ENCODE results near the gene INPP4B.

Gene INPP4B

DNA sequence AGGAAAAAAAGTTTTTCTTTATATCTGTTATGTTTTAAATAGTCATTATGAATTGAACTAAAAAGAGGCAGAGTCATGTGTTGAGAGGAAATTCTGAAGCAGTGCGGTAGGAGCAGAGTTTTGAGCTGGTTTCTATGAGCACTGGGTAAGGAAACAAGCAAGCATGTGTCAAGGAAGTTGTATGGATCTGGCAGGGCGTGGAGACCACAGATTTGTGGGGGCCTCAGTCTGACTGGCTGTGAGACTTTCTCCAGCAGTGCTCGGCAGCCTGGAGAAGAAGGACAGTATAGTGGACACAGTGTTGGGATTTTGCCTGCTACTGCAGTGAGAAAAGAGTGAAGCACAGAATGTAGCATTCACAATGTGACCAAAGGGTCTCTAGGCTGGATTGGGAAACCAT lies 399.1 kb downstream of the INPP4B start:
- H3K4me3 ChIP-seq (ENCODE audit: low read length): no peak overlapping the region
- no peak for DNase-seq (ENCODE audit: low read depth, low spot score)

DNA sequence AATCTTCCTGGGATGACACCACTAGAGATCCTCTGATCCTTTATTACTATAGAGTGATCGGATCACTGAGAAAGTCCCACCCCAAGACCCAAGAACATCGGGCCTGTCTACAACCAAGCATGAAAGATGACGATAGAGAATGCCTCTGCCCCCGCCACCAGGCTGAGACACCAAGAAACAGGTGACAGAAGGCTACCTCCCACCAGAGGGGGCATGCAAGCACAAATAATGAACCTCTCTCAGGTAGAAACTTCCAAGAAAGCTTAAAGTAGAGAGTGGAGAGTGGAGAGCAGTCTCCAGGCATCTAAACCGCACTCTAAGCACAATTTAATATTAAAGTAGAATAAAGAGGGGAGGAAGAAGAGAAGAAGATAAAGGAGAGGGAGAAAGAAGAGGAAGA lies 402.6 kb downstream of the INPP4B start:
- H3K4me3 ChIP-seq (ENCODE audit: low read length): no peak overlapping the region
- DNase-seq (ENCODE audit: low read depth, low spot score): no peak

DNA sequence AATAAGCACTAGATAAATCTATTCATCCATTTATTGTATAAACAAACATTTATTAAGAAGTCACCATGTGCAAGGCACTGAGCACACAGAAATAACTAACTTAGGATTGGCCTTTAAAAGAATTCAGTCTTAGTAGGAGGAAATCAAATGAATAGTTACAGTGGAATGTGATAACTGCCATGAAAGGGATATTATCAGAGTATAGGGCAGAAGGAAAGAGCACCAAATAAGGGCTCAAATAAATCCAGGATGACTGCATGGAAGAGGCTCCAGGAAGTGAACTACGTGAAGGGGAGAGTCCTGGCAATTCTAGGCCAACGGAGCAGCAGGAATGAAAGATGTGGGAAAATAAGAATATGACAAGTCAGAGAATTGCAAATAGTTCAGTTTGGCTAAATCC lies 406.0 kb downstream of the INPP4B start:
- no peak for DNase-seq (ENCODE audit: low read depth, low spot score)

DNA sequence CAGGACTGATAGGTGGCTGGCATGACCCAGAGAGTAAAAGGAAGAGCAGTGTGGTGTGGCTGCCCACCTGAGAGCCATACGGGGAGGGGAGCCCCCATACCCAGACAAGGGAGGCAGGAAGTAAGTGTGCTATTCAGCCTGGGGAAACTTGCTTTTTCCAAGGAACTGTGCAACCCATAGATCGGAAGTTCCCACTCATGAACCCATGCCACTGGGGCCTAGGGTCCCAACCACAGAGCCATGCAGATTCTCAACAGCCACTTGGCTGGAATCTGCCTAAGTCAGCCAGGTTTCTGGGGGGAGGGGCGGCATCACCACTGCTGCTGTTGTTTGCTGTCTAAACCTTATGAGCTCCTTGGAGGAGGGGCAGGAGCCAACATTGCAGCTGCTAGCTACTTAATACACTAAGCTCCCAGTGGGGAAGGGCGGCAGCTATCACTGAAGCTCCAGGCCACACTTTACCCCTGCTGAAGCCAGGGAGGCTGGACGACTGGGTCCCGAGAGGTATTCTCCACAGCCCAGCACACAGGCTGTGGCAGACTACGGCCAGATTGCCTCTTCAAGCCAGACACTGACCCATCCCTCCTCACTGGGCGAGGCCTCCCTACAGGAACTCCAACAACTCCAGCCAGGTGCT lies 410.4 kb downstream of the INPP4B start:
- no peak overlapping the region for H3K4me3 ChIP-seq (ENCODE audit: low read length)
- no peak for DNase-seq (ENCODE audit: low read depth, low spot score)

More for the DNA sequence above, 406.0 kb downstream of the INPP4B start:
- no peak overlapping the region for H3K4me3 ChIP-seq (ENCODE audit: low read length)

DNA sequence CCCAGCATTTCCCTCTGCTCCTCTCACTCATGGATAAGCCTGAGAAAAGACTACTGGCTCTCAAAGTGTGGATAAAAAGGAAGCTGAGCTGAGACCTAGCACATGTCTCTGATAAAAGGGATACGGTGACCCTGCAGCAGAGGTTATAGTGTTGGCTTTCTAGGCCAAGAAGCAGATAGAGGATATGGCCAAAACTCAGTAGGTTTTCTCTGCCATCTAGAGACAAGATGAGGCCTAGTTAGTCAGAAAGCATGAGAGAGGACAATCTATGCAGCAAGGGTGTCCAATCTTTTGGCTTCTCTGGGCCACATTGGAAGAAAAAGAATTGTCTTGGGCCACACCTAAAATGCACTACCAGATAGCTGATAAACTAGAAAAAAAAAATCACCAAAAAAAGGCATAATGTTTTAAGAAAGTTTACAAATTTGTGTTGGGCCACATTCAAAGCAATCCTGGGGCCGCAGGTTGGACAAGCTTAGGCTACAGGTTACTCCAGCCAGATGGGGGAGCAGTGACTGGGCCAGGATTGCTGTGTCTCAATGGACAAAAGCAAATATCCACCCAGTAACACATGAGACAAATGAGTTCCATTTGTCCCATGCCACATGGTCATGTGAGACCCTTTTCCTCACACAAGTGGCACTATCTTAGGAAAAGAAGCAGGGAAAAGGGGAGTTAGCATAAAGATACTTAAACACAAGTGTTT lies 411.4 kb downstream of the INPP4B start:
- DNase-seq (ENCODE audit: low read depth, low spot score): no peak
- H3K4me3 ChIP-seq (ENCODE audit: low read length): no peak overlapping the region

DNA sequence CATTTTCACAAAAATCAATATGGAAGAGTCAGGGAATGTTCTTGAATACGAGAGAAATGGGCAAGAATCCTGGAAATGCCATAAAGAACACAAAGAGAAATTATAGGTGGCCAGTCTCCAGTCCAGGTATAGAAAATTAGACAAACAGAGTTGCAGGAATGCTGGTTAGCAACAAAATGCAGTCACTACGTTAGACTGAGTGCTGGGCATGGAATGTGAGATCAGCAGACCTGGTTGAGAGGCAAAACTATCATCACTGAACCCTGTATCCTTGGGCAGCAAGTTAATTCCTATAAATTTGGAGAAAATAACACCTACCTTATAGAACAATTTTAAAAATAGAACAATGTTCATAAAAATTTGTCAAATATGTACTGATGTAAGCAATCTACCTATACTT lies 417.4 kb downstream of the INPP4B start:
- H3K4me3 ChIP-seq (ENCODE audit: low read length): no peak overlapping the region
- DNase-seq (ENCODE audit: low read depth, low spot score): no peak

DNA sequence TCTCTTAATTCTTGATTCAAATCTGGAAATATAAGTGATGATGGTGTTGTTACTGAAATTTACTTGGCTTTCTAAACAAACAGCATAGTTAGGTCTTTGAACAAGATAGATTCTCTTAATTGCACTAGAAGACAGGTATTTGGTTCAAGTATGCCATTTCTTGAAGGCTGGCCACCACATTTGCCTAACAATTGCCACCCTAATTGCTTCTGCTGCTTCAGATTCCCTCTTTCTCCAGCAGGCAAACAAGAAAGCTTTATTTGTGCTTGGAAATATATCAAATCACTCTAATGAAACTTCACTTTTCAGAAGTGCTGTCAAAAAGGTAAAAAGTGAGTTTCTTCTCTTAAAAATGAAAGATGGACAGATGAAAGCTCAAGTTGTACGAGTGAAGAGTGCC lies 418.6 kb downstream of the INPP4B start:
- no peak overlapping the region for H3K4me3 ChIP-seq (ENCODE audit: low read length)
- DNase-seq (ENCODE audit: low read depth, low spot score): no peak

DNA sequence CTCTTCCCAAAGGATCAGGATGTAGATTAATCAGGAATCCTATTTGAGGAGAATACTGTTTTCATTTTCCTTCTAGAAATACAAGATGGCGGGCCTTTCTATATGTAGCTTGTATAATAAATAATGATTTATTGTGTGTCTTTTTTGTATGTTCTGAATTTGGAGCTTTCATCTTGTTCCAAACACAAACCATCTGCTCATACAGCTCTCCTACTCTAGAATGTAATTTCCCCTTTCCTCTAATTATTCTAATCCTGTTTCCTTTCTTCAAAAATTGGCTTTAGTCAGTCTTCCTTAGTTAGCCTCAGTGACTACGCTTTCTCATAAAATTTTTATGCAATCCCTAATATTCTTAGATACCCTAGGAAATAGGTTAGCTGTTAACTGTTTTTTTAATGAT lies 422.2 kb downstream of the INPP4B start:
- no peak for DNase-seq (ENCODE audit: low read depth, low spot score)
- H3K4me3 ChIP-seq (ENCODE audit: low read length): no peak overlapping the region

DNA sequence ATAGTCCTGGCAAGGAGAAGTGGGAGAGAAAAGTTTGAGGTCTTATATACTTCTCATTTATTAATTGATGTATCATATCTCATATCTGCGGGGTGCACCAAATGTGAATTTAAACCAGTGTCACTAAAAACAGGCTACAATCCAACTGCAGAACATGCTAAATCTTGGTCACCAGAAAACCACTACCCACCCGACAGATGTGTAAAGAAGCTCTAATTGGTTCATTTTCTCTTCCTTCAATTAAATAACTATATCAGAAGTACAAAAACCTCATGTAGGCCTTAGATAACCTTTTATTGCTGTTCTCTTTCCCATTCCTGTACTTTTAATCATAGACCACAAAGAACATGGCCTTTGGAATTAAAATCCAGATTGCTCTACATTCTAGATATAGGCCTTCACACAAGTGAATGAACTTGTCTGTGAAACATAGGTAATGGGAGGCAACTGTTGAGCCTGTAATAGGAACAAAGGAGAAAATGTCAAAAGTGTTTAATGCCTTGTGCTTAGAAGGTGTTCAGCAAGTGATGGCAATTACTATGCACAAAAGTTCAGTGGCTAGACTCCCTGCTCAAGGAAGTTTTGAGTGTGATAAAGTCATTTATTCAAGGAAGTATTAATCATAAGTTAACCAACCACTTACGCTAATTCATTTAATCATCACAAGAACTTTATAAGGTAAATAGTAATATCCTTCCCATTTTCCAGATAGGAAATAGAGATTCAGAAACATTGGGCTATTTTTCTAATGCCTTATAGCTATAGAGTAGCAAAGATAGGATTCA lies 425.6 kb downstream of the INPP4B start:
- no peak overlapping the region for H3K4me3 ChIP-seq (ENCODE audit: low read length)
- DNase-seq (ENCODE audit: low read depth, low spot score): no peak

DNA sequence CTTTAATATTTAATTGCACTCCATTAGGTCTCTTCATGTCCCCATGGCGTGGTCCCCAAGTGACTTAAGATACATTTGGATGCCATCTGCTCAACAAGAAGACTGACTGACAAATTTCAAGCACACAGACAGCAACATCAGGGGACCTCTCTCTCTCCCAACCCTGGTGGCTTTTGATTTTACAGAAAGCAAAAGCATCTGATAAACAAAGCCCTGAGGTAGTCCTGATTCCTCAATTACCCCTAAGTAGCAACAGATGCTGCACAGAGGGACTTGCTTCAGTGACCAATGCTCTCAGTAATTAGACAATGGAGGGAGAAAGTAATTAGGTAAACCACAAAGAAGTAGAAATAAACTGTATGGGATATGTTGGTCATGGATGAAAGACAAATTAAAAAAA lies 426.4 kb downstream of the INPP4B start:
- no peak for DNase-seq (ENCODE audit: low read depth, low spot score)
- no peak overlapping the region for H3K4me3 ChIP-seq (ENCODE audit: low read length)

DNA sequence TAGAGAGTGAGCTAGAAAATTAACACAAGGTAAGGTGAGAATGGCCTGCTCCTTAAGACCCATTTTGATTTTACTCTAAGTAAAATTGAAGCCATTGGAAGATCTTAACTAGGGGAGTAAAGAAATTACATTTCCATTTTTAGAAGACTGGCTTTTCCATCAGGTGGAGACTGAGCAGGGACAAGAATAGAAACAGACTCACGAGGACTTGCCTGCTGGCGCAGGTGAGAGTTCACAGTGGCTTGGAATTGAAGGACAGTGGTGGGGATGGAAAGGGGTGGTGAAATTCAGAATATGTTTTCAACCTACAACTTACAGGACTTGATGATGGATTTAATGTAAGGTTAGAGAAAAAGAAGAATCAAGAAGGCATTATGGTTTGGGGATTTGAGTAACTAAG lies 427.4 kb downstream of the INPP4B start:
- H3K4me3 ChIP-seq (ENCODE audit: low read length): no peak overlapping the region
- DNase-seq (ENCODE audit: low read depth, low spot score): no peak

DNA sequence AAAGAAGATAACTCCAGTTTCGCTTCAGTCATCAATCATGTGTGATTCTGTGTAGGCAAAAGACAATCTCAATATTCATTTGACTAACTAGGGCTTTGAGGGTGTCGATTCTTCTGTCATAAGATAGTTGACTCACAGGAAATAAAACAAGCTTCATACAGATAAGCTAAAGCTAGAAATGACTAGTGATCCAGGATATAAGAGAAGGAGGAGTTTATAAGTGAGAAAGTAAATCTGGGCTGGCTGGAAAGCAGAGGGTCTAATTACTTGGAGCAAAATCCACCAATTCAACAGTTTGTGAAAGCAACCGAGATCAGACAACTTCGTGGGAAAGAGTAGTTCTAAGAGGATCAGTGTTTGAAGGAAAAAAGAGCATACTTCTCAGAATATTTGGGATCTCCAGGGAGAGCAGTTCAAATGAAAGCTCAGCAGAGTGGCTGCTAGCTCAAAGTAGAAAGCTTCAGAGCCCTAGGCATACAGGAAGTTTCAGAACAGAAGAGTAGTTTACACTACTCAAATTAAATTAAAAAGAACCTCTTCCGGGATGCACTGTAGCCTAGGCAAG lies 429.3 kb downstream of the INPP4B start:
- no peak for DNase-seq (ENCODE audit: low read depth, low spot score)
- H3K4me3 ChIP-seq (ENCODE audit: low read length): no peak overlapping the region

DNA sequence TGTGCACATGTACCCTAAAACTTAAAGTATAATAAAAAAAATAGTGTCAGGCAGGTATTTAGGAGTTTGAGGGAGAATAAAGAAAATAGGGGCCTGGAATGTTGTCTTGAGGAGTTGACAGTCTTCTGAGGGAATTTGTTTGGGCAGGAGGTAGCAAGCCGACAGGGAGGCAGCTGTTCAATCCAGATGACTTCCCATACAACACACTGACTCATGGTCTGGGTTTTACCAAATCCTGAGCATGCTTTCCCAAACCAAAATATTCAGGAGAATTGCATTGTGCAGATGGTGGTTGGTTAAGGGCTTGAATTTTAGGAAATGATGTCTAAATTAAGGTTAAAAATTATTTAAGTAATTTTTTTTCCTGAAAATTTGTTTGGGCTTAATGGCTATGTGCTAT lies 430.0 kb downstream of the INPP4B start:
- DNase-seq (ENCODE audit: low read depth, low spot score): no peak
- H3K4me3 ChIP-seq (ENCODE audit: low read length): no peak overlapping the region

DNA sequence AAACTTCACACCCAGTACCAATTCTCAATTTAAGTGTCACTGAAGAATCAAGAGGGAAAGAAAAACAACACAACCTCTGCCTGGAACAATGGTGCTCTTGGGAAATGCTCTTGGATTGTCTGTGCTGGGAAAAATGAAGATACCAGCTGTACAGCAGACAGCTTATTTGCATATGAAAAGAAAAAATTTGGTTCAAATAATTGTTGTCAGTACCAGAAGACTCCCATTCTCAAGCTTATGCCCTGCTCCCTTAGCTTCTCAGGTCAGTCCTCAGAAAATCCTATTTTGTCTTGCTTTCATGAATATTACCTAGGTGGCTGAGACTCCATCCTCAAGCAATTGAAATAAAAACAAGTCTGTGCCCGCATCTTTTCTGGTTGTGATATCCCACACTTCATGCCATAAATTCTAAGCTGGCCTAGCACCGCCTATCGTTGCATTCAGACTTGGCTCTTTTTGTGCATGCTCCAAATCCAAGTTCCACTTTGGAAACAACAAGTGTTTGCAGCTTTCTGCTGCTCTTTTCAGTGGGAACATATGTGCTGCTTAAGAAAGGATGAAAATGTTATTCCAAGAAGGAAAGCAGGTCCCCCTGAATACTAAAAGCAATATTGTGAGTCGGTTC lies 431.6 kb downstream of the INPP4B start:
- no peak for DNase-seq (ENCODE audit: low read depth, low spot score)
- no peak overlapping the region for H3K4me3 ChIP-seq (ENCODE audit: low read length)

DNA sequence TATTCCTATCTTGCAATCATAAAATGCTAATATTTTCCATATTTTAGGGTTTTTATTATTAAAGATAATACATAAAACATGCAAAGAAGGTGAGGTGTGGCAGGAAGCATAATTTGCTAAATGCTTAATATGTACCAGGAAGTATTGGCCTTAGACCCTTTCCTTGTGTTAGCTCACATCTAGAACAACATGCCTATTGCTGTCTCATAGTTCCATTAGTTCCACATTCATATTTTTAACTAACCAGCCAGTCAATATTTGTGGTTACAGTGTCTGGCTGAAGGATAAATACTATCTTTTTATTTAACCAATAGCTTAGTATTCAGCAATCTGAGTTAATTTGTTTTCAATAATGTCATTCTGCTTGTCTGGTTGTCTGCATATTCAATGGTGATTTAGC lies 432.6 kb downstream of the INPP4B start:
- DNase-seq (ENCODE audit: low read depth, low spot score): no peak
- no peak overlapping the region for H3K4me3 ChIP-seq (ENCODE audit: low read length)

DNA sequence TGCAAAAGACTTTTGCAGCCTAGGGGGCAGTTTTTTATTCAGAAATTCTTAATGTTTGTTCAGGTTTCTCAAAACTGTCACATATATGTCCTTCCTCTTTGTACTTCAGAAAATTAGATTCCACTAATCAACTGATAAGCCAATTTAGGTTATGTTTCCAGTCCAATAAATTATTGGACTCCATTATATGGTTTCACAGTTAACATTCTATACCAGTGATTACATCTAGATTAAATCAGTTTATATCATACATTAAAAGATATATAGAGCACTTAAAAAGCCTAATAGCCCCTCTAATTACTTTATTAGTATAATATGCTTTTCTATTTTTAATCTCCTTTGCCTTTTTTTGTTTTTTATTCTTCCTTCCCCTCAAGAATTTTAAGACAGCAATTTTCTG lies 434.1 kb downstream of the INPP4B start:
- H3K4me3 ChIP-seq (ENCODE audit: low read length): no peak overlapping the region
- DNase-seq (ENCODE audit: low read depth, low spot score): no peak

DNA sequence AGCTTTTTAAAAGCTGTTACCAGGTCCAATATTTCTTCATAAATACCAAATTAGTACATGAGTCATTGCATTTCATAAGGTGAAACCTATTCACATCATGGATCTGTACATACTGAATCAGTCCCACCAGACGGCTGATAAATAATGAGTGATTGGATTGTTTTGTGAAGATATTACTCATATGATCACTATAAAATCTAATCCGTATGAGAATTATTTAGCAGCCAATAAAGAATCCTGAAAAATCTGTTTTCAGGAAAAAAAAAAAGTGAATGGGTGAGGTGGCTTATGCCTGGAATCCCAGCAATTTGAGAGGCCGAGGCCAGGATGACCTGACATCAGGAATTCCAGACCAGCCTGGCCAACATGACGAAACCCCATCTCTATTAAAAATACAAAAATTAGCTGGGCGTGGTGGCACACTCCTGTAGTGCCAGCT lies 438.1 kb downstream of the INPP4B start:
- no peak for DNase-seq (ENCODE audit: low read depth, low spot score)
- no peak overlapping the region for H3K4me3 ChIP-seq (ENCODE audit: low read length)

DNA sequence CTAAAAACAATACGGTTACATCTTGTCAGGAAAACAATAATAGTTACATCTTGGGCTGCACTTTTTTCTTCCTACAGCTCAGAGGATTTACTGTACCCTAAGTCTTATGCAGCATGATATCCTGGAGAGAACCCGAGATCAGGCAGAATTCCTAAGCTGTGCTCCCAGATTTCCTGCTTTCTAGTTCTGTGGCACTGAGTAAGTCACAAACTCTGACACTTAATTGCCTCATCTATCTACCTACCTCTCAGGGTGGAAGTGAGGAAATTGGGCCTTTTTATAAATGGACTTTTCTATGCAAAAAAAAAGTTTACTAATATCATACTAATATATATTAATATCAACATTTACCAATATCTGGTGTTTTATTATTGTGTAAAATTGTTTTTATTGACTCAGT lies 438.5 kb downstream of the INPP4B start:
- no peak for DNase-seq (ENCODE audit: low read depth, low spot score)
- H3K4me3 ChIP-seq (ENCODE audit: low read length): no peak overlapping the region

DNA sequence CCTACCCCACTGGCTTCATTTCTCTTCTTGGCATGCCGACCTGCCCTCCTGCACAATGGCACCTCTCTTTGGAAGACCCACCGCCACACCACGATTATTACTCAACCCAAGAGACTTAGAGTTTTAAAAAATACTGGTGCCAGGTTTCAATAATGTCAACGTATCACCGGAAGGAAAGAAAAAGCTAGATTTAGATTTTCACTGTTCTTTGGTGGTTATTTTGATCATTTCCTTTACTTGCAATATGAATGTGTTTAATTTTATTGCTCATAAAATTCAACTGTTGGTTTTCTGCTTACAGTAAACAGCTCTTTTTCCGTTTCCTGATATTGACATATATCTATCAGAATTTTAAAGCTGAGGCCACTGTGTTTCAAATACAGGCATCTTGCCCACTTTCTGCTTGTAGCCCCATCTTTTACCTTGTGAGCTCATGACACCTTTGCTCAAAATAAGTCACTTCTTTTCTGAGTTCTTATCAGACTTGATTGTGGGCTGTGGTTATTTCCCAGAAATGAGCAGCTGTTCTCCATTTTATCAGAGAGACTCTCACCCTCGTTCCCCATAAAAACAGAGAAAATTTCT lies 439.1 kb downstream of the INPP4B start:
- H3K4me3 ChIP-seq (ENCODE audit: low read length): no peak overlapping the region
- DNase-seq (ENCODE audit: low read depth, low spot score): peak; percentile 19
